Lower leg skin (tissue), 3 donors: Measurements from ENCODE around the gene LRRC75A.

Source experiments
- POLR2A ChIP-seq, 2 donors: fragments of 450-650 bp; IDR thresholded peaks; one replicate each; pipeline ENCODE4 v1.6.1; 2016 to 2017; ENCODE audit warnings: antibody characterized with exemption in 2 of 2, mild to moderate bottlenecking in 1 of 2, moderate library complexity in 1 of 2
- TF ChIP-seq, protein P1 (sequence below), 3 donors: fragments of 450-650 bp; IDR thresholded peaks; one replicate each; pipeline ENCODE4 v1.5.1; 2016; ENCODE audit warnings: antibody characterized with exemption in 3 of 3, mild to moderate bottlenecking in 3 of 3, moderate library complexity in 2 of 3

DNA sequence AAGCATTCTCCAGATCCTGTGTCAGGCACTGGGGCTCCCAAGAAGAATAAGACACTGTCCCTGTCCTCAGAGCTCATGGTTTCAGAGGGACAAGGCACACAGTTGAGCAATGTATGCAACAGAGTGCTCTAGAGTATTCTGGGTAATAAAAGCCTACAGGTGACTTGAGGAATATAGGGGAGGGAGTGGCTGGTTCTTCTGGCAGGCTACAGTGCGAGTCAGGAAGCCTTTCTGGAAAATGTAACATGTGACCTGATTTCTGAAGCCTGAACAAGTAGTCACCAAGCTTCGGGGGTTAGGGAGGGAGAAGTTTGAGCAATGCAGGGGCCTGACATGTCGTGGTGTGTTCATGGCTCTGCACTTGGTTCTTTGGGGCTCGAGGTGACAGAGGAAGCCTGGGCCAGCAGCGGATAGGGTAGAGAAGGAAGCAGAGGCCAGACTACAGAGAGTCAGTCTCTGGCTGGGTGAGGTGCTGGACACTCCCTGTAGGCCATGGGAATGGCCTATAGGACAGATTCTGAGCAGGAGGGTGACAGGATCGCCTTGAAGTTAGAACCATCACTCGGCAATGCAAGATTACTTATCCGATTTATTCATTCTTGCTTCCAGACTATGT lies 16.0 kb upstream of the LRRC75A start:
- TF ChIP-seq, protein P1, sequence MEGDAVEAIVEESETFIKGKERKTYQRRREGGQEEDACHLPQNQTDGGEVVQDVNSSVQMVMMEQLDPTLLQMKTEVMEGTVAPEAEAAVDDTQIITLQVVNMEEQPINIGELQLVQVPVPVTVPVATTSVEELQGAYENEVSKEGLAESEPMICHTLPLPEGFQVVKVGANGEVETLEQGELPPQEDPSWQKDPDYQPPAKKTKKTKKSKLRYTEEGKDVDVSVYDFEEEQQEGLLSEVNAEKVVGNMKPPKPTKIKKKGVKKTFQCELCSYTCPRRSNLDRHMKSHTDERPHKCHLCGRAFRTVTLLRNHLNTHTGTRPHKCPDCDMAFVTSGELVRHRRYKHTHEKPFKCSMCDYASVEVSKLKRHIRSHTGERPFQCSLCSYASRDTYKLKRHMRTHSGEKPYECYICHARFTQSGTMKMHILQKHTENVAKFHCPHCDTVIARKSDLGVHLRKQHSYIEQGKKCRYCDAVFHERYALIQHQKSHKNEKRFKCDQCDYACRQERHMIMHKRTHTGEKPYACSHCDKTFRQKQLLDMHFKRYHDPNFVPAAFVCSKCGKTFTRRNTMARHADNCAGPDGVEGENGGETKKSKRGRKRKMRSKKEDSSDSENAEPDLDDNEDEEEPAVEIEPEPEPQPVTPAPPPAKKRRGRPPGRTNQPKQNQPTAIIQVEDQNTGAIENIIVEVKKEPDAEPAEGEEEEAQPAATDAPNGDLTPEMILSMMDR (IDR thresholded peaks at IDR 0.05), result no peak
- TF ChIP-seq POLR2A (IDR thresholded peaks at IDR 0.05), result no peak
